HTERT RPE-1 (cell line): Measurements from ENCODE around the gene AMOTL1.
"Not testable (repeated sequence)": the region's sequence is repeated elsewhere in the genome, so short reads cannot be mapped to it uniquely, and the experiment has no call there.

Source experiments
- in situ Hi-C: fragments of 300-500 bp; cut with MboI; formaldehyde crosslinking; loops from 4 replicates; pipeline ENCODE4 v1.14.3; 2020; ENCODE audit warnings: low sequenced_read_pairs

Gene AMOTL1

DNA sequence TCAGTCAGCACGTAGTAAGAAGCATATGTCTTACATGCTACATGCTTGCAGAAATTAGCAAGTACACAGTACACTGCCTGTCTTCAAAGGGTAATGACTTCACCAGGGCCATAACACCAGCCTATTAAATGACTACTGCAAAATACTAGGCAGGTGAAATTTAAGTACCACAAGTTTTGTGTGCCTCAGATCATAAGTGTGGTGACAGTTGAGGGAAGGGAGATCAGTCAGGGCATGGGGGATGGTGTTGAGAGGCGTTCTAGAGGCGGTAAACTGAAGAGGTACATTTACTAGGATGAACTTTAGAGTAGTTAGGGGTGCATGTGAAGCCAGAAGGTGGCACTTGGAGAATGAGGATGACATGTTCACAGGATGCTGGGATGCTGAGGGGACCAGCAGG, 22.0 kb downstream of the AMOTL1 start:
- in situ Hi-C loops: no loop called here

DNA sequence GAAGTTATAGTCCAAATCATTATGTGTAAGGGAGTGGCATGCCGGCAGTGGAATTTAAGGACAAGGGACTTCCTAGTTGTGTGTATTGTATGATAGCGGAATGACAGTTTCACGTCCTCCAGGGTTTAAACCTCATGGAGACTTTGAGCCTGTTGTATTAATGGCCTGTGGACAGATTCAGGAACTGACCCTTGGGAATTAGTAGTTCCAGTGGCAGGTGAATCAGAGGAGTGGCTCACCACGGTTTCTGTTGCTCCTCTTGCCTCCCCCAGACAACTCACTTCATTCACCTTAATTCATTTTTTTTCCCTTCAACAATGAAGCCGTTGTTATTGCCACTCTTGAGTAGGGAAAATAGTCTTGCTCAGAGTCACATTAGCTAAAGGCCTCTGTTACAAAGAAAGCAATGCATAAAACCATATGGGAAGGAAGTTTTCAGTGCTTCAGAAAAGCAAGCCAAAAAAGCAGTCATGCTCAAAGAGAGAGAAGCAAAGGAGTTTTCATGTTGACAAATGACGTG, 22.6 kb downstream of the AMOTL1 start:
- in situ Hi-C loops: no loop called here

DNA sequence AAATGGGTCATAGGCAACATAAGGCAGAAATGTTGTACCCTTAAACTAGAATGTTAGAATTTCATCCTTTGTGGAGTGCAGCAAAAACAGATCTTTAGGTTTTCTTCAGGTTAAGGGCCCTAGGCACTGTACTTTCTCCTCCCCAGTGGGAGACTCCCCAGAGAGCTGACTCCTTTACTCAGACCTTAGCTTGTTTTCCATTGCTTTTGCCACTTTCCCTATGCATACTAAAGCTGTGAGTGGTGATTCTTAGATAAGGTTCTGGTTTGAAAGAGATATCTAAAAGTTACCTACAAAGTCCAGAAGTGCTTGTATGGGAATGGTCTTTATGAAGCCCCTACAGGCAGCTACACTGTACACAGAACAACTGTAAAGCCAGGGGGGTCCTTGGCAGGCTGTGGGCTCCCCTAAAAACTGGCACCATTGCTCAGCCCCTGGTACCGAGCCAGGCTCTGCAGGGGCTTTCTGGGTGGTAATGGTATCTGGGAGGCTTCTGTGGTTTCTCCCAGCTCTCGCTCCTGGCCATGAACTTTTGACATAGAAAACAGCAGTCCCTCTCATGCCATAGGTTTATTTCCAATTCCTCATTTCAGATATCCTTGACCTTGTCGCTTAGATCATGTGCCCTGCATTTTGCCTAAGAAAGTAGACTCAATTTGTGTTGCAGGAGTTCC, 23.2 kb downstream of the AMOTL1 start:
- in situ Hi-C loops: no loop called here

DNA sequence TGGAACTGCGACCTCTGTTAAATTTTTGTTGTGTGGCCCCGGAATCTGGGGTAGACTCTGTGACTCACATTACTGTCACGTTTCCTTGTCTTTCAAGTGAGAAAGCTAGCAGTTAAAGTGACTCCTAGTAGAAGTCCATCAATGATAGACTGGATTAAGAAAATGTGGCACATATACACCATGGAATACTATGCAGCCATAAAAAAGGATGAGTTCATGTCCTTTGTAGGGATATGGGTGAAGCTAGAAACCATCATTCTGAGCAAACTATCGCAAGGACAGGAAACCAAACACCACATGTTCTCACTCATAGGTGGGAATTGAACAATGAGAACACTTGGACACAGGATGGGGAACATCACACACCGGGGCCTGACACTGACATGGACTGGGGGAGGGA, 23.8 kb downstream of the AMOTL1 start:
- in situ Hi-C loops: not testable (repeated sequence)

DNA sequence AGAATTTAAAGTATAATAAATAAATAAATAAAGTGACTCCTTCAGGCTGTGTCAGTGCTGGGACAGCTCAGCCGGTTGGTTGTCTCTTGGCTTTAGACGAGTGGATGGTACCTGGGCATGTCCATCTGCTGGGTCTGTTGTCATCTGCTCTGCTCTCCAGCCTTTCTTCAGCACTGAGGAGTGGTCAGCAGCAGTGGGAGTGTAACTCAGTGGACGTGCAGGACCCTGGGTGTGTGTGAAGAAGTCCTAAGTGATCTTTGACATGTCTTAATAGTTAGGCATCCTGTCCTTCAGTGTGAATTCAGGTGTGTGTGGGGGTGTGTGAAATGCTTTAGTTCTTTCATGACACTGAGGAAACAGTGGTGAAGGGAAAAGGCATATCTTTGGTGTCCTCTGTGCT, 24.3 kb downstream of the AMOTL1 start:
- in situ Hi-C loops: no loop called here

DNA sequence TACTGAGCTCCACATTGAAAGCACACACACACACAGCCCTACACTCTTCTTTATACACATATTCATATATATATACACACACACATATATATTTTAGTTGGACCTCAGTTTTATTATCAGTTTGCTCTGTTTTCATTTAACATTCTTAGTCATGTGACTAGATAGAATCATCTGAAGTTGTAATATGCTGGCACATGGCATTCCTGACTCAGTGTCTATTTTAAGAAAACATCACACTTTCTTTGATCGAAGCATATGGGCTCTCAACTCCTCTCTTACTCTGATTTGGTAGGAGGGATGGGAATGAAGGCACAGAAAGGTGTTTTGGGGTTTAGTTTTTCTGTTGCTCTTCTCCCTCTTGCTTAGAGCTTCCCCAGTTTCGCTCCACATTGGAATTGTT, 24.8 kb downstream of the AMOTL1 start:
- in situ Hi-C loops: no loop called here

DNA sequence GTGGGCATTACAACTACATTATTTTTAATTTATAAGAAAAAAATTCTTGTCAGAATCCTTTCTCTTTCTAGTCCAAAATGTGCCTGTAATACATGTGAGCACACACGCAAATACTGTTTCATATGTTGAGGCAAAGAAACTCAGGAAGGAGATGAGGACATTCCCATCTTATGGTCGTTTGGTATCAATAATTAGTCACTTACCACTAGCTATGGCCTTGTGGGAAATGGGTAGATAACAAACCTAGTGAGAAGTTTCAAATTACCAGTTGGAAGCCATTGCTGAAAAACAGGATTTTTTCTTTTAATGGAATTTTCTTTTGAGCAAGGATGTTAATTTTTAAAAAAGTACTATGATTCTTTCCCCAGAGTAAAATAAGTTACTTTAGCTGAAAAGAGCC, 25.7 kb downstream of the AMOTL1 start:
- in situ Hi-C loops: no loop called here

DNA sequence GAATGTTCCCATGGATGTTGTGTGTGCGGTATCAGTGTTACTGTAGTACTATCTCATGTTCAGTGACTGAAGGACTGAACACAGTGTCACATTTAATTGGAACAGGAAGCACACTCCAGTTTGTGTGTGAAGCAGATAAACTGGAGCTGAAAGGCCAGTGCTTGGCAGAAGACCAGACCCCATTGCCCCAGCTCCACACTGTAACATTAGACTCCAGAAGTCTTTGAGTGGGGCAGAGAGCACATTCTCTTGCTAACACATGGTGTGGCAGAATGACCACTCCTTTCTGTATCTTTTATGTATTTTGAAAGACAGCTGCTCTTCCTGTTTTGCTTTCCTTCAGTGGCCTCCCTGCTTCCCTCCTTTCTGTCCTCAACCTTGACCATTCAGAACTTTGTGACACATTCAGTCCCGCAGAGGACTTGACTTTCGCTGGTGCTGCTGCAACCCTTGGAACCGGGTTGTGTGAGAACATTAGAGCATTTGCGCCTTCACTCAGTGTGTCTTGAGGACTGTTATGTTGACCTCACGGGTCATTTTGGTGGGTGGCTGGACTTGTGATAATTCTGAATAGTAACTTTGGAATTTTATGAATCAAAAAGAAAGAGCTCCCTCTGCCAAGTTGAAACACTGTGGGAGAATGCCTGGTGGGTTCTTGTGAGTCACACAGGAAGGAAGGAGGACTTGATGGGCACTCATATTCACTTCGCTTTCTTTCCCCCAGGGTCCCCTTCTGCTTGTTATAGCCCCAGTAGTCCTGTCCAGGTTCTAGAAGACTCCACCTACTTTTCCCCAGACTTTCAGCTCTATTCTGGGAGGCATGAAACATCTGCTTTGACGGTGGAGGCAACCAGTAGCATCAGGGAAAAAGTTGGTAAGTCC, 26.4 kb downstream of the AMOTL1 start:
- in situ Hi-C loops: no loop called here

DNA sequence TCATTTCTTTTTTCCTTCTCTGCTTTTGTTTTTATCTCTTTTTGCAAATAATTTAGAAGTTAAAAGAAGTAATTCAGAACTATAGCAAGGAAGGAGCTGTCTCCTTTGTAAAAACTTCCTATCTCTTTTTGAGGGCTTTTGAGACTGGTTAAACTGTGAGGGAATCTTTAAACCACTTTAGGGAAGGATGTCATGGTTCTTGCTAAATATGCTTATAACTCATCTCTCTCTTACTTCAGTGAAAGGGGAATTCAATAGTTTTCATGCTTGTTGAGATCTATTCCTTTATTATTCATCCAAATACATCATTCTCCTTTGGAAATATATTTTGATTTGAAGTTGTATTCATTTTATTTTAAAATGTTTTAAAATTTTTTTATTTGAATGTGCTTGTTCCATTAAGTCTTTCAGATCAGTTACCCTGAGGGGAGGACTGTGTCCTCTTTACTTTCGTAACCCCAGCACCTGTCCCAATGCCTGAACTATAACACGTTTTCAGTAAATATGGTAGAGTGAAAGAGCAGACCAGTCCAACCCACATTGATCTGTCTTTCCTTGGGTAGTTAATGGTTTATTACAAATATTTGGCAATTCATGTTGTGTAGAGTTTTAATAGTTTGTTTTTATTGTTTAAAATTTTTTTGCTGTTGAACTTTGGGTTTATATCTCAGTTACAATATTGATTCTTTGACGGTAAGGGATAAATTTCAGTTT, 27.5 kb downstream of the AMOTL1 start:
- in situ Hi-C loops: no loop called here

DNA sequence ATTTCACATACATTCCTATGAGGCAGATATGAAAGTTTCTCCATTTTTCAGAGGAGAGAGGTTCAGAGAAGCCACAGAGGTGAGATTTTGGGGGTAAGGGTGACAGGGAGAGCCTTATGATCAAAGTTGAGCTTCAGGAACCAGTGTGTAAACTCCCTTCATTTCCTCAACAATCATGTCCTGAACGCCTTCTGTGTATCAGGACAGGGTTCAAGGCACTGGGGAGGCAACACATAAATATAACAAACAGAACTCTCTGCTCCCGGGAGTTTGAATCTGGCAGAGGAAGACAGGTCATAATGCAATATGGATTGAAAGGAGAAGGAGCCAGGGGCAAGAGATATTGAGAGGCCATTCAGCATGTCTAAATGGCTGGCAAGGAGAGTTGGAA, 28.0 kb downstream of the AMOTL1 start:
- in situ Hi-C loops: no loop called here

DNA sequence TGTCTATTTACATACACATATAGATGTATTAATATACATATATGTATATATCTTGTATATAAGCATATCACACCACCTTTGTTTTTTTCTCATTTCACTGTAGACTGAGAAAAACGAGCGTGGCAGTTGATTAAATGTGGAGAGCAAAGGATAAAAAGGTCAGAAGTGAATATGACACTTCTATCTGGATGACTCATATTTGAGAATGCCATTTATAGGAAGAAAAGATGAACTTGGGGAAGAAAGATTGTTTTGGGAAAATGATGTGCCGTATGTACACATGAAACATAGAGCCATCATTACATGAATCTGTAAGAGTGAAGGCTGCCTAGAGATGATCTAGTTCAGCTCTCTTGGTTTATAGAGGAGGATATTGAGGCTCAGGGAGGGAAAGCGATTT, 28.7 kb downstream of the AMOTL1 start:
- in situ Hi-C loops: no loop called here

DNA sequence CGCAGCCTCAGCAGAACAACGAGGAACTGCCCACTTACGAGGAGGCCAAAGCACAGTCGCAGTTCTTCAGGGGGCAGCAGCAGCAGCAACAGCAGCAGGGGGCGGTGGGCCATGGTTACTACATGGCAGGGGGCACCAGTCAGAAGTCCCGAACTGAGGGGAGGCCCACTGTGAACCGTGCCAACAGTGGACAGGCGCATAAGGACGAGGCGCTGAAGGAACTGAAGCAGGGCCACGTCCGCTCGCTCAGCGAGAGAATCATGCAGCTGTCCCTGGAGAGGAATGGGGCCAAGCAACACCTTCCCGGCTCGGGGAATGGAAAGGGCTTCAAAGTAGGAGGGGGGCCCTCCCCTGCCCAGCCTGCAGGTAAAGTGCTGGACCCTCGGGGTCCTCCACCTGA, 31.6 kb downstream of the AMOTL1 start:
- in situ Hi-C loops: no loop called here

DNA sequence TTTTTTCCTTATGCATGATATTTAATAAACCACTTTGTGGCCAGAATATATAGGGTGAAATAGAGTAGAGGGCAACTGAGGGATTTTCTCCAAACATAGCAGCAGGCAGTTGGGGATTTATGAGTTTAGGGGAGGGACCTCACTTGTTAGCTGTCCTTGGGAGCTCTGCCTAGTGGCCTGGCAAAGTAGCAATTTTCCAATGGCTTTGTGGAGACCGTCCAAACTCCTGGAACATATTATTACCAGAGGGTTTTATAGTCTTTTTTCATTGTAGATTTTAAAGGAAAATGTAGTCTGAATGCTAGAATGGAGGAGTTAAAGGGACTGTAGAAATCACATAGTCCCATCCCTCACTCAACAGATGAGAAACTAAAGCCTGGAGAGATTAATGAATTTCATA, 32.3 kb downstream of the AMOTL1 start:
- in situ Hi-C loops: no loop called here

DNA sequence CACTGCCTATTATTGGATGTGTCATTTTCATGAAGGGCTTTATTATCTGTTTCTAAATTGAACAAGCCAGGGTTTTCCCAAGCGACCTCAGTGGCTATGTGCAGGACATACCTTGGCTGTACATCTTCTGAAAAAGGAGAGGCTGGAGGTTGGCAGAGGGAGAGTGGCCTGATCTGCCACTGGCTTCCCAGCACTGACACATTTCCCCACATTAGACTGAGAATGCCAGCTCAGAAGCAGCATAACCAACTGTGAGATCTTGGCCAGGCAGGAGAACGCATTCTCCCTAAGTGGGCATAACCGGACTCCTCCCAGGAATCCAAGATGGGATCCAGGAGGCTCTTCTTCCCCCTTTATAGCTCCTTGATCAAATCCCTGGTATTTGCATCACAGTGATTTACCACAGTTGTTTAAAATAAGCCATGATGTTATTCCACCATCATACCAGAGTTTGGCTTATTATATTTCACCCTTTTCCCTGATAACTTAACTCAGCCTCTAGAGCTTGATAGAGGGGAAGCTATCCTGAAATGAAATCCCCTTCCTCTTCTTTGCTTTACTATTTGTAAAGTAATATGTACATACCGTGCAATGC, 33.8 kb downstream of the AMOTL1 start:
- in situ Hi-C loops: no loop called here

DNA sequence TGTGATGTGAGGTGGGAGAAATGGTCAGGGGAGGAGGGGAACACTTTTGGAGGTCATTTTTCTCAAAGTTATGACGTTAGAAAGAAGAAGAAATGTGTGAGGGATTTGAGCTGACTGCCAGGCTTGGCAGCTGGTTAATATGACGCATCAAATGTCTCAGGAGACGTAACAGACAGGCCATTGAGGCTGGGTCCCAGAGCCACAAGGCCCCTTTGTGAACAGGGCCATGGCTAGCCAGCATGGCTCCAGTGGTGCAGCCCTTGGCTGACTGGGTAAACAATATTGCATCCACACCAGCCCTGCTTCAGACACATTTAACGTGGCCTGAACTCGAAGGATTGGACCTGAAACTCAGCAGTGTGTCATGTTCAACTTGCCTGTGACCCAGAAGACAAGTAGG, 34.3 kb downstream of the AMOTL1 start:
- in situ Hi-C loops: no loop called here

DNA sequence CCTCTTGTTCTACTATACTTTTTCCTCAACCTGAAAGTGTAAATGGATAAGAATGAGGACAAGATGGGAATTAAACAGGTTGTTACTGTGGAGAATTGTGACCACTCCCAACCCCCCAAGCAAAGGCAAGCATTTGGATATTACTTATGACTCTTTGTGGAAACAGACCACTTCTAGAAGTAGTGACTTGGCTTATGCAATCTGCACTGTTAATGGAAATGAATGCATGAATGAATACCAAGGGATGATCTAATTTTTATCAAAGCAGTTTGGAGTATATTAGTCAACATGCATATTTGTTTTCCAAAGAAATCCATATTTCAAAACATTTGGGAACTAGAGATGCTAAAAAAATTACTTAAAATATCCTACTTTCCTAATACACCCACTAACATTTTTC, 35.3 kb downstream of the AMOTL1 start:
- in situ Hi-C loops: no loop called here

DNA sequence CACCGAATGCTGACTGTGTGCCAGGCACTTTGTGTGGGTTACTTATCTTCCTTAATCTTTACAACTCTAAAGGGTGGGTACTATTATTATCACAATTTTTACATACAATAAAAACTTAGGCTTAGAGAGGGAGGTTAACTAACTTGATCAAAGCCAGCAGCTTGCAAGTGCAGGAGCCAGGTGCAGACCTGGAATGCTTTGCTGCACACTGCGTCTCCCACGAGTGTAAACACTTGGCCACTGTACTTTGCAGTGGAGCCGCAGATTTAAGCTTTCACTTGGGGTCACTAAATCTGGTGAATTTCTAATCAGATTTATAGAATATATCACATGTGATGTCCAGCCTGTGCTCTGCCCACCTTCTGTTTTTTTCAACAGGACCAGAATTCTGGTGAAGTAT, 36.7 kb downstream of the AMOTL1 start:
- in situ Hi-C loops: no loop called here

DNA sequence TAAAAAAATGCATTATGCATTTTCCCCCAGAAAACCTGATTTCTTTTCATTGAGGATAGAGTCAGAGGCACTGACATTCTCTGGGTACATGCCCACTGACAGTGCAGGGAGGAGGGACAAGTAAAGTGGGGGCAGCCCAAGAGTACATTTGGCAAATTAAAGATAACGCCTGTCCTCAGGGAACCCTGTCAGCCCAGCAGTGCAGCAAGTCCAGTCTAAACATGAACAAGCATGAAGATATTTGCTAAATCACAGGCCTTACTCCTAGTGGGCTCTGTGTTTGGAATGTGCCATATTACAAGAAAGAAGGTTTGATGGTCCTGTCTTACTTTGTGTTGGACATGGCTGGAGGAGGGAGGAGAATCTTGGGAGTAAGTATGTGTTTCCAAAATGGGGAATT, 37.9 kb downstream of the AMOTL1 start:
- in situ Hi-C loops: no loop called here

DNA sequence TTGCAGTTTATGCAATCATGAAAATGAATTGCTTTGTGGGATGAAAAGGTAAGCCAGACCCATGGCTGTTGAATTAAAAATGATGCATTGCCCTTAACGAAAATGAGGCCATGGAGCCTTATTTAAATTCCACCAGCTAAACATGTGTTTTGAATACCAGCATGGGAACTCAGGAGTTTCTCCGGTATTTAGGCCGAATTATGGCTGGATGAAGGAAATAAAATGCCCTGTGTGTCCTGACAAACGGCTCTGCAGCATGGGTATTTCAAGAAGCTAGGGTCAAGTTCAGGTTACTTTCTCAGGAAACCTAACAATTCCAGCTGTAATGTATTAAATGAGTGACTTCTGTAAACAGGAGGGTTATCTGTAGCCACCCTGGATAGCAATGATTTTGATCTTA, 38.3 kb downstream of the AMOTL1 start:
- in situ Hi-C loops: no loop called here

DNA sequence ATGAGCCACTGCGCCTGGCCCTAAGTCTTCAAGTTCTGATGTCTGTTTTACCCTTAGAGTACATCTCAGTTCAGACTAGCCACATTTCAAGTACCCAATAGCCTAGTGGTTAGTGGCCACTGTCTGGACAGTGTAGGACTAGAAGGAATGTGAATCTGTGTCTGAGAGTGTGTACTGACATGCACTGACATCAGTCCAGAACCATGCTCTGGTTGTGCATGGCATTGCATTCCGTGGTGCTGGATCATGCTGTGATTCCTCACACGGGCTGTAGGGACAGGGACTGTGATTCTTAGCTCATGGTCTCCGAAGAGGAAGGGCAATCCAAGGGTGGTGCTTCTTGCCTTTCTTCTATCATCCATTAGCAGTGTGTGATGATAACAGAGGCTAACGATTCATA, 41.1 kb downstream of the AMOTL1 start:
- in situ Hi-C loops: no loop called here
